Activated T-cell treated with anti-CD3 and anti-CD28 coated beads for 4 hours (primary cell): Measurements from ENCODE around the gene GRIK1.
"Not testable (repeated sequence)": the region's sequence is repeated elsewhere in the genome, so short reads cannot be mapped to it uniquely, and the experiment has no call there.

Source experiments
- DNase-seq: peaks from one replicate; pipeline ENCODE4 v3.0.0-alpha.2; 2020

Gene GRIK1

DNA sequence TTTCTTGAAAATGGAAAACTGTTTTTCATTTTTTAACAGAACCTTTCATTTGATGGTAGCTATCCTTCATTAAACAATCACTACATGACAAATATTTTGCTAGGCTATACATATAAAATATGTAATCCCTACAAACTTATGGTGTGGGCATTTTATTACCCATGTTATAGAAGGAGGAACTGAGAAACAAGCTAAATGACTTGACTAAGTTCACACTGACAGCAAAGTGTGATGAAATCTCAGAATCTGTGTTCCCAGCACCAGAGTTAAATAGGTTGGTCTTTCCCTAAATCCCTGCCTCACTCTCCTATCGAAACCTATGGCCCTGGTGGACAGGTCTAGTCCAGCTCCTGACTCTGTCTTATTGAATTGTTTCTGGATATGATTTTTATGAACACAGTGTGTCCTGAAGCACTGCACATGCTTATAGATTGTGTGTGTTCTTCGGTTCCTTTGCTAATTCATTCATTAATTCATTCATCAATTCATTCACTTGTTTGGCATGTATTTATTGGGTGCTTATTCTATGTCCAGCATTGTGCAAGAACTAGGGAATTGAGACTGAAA is 301.0 kb downstream of the GRIK1 start:
- no peak for DNase-seq

DNA sequence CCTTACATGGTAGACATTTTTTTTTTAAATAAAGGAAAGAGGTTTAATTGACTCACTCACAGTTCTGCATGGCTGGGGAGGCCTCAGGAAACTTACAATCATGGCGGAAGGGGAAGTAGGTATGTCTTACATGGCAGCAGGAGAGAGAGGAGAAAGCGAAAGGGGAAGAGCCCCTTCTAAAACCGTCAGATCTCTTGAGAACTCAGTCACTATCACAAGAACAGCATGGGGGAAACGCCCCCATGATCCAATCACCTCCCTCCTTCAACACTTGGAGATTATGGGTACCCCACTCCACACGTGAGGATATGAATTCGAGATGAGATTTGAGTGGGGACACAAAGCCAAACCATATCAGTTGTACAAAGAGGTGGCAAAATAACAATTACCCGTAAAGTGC is 301.7 kb downstream of the GRIK1 start:
- DNase-seq = no peak

DNA sequence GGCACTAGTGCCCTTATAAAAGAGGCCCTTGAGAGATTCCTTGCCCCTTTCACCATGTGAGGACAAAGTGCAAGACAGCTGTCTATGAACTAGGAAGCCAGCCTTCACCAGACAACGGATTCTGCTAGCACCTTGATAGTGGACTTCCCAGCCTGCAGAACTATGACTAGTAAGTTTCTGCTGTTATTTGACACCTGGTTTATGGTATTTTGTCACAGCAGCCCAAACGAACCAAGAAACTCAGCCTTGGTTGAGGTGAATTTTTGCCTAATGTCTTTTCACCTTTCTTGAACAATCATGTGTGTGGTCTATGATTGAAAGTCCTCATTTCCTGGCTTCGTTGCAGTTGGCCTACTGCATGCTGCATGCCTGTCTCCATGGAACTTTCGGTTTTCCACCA is 302.2 kb downstream of the GRIK1 start:
- no peak for DNase-seq

DNA sequence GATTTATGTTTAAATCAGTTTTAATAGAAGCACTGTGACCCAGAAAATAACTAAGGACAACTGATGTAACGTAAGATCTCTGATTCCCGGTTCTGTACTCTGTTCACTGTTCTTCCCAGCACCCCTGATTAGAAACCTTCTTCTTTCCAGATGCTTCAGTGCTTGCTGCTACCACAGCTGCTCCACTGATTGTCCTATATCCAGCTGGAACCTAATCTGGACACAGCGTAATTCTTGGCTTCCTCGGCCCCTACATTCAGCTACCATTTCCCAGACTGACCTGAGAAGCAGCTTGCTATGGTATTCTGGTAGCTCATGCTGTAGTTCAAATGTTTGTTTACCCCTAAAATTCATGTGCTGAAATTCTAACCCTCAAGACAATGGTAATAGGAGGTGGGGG is 302.7 kb downstream of the GRIK1 start:
- DNase-seq = no peak

DNA sequence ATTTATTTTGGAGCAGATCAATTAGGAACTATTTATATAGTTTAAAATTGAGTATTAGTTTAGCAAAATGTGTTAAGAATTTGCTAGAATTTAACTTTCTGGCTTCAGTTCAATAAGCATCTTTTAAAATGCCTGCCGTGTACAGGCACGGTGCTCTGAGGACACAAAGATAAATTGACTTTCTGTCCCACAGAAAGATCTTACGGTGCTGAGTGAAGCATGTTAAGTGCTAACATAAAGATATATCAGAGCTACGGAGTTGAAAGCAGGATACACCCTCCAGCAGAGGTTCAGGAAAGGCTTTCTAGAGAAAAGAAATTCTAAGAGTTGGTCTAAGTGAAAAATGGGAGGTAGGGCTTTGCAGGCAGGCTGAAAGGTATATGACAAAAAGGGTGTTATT is 305.4 kb downstream of the GRIK1 start:
- no peak for DNase-seq

DNA sequence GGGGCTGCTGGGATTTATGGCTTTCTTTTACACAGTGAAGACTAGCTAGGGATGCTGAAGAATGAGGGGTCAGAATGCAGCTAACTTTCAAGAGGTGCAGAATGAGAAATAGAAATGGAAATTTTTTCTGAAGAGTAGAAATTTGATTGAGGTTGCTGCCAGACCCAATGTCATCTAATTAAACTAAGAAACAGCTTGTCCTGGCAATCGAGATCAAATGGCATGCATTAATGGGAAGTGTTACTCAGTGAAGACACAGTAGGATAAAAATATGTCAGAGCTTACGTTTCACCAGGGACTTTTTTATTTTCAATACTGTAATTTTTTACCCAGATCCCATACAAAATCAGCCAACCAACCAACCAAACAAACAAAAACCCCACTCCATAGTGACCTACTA is 306.0 kb downstream of the GRIK1 start:
- no peak for DNase-seq

DNA sequence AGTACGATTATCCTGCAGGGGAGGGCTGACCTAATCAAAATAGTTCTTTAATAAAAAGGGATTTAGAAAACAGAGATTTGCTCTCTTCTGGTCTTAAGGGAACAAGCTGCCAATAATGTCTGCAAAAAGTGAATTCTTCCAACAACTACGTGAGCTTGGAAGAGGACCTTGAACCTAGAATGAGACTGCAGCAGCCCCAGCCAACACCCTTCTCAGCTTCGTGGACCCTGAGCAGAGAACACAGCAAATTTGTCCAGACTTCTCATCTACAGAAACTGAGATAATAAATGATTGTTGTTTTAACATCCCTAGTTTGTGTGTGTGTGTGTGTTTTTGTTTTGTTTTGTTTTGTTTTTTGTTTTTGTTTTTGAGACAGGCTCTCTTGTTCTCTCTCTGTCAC is 309.4 kb downstream of the GRIK1 start:
- no peak for DNase-seq

DNA sequence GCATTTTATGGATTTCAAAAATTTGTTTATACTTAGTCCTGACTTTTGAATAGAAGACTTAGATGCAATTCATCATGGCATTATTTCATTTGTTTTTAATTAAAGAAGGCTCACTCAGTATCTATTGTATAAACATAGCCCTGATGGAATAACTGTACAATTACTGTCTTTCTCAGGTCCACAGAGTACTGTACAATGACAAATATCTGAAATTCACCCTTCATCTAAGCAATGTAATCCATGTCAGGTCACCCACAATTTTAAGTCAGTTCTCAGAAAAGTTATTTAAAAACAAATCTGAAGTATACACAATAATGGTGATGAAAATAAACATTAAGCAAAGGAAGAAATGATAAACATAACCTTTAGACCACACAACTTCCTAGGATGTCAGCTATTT is 311.9 kb downstream of the GRIK1 start:
- DNase-seq = no peak

DNA sequence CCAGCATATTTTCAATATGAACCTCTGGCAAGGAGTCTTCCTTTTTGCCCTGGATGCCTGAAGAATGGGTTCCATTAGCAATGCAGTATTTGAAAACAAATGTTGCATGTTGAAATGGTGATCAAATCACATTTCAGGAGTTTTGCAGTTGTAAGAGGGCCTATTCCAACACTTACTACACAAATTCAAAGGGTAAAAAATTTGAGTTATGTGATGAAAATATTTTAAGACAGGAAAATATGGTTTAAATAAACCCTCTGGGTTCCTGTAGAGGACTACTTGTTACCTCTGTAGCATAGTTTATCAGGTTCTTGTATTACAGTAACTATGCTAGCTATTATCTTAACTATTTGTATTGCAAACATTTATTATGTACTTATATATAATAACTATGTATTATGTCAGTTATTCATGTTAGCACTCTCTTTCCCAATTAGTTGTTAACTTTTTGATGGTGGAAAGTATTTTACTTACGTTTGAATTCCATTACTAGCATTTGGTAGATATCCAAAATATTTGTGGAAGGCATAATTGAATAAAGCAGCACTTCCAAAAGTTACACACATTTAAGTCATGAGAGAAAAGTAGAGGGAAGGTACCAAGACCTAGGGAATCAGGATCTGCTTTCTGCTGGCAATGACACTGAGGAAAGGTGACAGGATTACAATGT is 312.9 kb downstream of the GRIK1 start:
- DNase-seq = no peak

DNA sequence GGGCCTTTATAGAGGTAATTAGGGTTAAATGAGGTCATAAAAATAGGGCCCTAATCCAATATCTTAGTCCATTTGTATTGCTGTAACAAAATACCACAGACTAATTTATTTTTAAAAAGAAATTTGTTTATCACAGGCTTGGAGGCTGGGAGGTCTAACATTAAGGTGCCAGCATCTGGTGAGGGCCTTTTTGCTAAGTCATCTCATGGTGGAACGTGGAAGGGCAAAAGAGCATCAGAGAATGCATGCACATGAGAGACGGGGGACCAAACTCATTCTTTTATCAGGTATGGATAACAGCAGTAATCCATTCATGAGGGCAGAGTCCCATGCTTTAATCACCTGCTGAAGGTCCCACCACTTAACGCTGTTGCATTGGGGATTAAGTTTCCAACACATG is 313.8 kb downstream of the GRIK1 start:
- no peak for DNase-seq

DNA sequence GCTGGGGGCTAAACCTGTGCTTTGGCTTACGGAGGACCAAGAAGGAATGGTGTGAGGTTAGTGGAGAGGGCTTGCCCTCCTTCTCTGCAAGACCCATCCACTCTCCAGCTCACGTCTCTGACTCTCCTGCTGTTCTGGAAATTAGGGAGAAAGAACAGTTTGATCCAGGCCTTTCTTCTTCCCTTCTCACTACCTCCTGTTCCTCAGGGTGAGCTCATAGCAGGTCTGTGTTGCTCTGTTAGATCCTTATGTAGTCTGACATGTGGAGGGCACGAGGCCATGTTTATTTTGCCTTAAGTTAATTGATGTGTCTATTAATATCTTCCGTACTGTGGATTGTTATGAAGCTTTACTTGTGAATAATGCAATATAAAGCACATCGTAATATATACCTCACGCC is 315.0 kb downstream of the GRIK1 start:
- DNase-seq = no peak

DNA sequence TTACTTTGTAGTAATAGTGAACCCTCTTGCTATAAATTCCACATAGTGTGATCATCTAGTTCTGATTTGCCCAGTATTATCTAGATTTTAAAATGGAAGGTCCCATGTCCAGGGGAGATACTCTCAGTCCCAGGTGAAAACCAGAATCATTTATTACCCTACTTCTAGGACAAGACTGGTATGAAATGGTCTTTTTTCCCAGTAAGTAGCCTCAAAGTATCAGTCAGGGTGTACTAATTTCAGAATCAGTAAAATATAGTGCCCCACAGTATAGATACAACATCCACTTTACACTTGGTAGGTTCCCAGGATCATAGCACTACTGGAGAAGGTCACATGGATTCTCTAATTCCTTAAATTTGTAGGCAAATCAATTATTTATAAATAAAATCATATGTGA is 318.3 kb downstream of the GRIK1 start:
- no peak for DNase-seq

DNA sequence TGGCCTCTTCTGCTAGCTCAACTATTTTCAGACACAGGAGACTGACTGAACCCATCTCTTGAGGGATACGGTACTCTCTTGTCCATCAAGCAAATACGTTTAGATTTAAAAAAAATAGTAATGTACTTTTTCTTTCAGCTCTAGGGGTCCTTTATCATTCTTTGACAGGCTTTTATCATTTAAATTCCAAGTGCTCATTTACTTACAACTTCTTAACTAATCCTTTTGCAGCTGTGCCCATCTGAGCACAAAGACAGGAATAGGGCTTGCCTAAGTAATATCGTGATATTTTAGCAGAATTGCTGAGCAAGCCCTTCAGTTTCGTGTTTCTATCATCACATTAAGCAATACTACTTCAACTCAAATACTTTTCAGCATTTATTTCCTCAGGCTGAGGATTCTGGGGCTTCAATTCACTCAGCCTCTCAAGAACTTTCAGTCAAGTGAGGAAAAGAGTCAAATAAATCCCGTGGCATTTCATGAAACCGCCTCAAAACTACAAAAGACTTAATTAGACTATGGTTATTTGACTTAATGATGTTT is 323.5 kb downstream of the GRIK1 start:
- DNase-seq = no peak

DNA sequence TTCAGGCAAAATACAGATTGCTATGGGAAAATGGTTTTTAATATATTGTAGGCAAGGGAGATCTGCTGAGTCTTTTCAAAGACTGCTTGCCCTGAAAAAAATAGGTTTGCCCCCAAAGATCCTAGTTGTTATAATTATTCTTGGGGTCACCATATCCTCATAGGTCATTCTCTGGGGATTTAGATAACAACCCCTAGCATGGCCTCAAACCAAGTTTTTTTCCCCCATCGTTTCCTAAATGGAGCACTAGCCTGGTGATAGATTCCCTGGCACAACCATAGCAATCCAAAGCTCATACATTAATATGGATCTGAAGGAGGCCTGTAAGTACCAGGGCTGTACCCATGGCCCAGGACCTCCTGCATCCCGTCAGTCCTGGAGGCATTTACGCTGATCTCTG is 325.9 kb downstream of the GRIK1 start:
- no peak for DNase-seq

DNA sequence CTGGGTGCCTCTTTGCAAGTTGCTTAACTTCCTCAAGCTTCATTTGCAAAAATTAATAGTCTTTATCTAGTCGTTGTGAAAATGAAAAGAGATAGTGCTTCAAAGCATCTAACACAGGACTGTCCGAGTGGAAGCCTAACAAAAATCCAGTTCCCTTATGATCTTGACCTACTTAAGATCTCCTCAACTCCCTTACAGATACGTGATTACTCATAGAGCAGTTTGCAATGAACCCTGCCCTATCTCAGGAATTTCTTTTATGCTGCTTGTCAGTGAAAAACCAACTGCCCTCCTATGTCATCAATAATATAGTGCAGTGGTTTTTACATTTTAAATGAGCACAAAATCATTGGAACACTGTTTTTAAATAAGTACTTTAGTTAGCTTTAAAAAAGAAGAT is 326.8 kb downstream of the GRIK1 start:
- no peak for DNase-seq

DNA sequence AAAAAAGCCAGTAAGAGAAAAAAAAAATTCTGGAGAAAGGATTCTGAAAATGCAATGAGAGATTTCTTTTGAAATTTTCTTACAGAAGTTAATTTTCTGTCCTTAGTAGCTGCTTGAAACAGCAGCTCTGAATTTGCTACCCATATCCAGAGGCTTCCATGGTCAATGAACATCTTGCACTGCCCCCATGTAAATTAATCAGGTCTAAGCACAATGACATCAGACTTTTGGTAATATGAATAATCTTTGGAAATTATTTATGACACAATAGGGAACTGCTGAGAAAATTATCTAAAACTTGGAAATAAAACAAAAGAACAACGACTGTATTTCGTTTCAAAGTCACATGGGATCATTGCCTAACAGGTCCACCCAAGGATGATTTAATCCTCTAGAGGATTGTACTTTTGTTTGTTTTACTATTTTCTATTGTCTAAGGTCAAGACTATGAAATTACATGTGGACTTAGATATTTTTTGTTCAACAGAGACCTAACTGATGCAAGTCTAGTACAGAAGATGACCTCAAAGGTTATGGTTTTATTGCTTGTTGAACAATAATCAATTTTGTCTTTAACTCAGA is 328.9 kb downstream of the GRIK1 start:
- no peak for DNase-seq

DNA sequence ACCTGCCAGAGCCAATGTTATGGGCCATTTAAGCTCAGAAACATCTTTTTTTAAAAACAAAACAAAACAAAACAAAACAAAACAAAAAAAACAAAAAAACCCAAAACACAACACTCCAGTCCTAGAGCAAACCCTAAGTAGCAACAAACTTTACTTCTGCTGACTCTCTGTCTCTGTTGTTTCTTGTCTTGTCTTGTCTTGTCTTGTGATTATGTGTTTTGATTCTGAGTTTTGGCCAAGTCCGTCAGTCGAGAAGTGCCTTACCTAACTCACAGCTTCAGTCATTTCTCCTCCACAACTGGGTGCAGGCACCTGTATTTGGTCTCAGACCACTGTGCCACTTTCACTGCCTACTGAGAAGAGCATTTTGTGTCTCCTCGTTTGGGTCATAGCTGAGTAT is 333.2 kb downstream of the GRIK1 start:
- DNase-seq = no peak

DNA sequence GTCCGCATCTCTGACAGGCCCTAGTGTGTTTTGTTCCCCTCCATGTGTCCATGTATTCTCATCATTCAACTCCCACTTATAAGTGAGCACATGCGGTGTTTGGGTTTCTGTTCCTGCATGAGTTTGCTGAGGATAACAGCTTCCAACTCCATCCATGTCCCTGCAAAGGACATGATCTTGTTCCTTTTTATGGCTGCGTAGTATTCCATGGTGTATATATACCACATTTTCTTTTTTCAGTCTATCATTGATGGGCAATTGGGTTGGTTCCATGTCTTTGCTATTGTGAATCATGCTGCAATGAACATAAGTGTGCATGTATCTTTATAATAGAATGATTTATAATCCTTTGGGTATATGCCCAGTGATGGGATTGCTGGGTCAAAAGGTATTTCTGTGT is 334.6 kb downstream of the GRIK1 start:
- DNase-seq = not testable (repeated sequence)

DNA sequence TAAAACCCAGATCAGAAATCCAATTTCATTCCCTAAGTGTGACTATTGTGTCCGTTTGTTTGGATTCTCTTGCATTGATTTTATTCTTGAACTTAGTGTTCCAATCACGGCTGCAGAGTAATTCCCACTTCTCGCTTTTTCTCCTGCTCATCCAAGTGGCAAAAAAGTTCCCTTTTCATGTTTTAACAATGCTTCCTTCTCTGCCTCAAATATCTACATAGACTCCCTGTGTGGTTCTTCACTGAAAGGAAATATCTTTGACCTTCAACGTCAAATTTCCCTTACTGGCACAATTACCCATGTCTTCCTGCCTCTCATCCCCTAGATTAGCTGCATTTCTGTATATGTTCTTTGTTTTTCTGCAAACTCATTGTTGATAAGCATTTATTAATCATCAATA is 335.7 kb downstream of the GRIK1 start:
- no peak for DNase-seq

DNA sequence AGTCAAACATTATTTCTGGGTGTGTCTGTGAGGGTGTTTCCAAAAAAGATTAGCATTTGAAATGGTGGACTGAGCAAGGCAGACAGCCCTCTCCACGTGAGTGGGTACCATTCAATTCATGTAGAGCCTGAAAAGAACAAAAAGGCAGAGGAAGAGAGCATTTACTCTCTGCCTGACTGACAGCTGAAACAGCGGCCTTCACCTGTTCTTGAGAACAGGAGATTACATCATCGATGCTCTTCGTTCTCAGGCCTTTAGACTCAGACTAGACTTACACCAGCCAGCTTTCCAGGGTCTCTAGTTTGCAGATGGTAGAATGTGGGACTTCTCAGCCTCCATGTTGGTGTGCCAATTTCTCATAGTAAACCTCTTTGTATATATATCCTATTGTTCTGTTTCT is 338.7 kb downstream of the GRIK1 start:
- DNase-seq = no peak

DNA sequence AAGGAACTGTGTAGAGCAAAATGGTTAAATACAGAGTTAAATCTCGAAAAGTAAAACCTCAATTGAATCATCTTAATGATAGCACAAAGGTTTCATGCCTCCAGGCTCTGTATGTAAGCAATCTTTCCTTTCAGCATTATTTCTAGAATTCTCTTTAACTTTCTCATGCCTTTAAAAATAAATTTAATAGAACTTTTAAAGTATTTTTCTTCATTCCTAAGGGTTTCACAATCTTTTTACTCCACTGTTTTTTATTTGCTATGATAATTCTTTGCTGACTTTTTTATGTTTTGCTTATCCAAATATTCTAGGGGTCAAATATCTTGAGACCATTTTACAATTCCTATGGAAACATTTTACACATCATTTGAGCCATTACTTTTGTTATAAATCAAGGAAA is 353.1 kb downstream of the GRIK1 start:
- DNase-seq = no peak

DNA sequence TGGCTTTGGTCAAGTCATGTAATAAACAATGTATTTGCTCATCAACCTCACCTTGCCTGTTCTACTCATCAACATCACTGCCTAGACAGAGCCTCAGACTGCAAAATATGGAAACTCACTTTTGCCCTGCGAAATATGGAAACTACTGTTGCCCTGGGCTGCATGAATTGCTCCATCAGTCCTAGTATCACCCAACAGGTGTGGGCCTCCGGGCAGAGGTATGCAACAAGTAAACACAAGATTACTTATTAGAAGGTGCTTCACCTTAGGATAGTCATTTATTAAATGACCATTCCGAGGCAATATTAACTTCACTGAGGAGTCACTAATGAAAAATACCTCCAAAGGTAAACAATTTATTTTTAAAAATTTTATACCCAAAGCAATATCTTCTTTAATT is 354.3 kb downstream of the GRIK1 start:
- no peak for DNase-seq

DNA sequence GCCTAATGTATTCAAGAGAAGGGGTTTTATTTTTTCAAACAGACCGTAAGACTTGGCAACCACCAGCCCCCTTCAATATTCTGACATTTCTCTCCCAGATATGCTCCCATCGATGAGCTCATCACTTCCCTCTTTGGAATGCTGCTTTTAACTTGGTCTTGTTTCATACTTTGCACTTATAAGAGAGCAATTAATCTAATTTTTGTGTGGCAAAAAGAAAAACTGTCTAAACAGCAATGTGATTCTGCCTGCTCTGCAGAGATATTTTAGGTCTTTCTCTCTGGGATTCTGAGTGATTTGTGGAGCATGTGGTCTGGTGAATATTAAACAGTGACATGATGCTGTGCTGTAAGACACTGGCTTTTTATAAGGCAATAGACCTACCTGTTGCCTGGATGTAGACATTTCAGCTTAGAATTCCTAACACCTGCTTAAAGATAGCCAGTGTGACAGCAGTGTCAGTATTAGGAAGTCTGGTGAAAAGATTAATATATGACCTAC is 356.3 kb downstream of the GRIK1 start:
- DNase-seq = no peak

DNA sequence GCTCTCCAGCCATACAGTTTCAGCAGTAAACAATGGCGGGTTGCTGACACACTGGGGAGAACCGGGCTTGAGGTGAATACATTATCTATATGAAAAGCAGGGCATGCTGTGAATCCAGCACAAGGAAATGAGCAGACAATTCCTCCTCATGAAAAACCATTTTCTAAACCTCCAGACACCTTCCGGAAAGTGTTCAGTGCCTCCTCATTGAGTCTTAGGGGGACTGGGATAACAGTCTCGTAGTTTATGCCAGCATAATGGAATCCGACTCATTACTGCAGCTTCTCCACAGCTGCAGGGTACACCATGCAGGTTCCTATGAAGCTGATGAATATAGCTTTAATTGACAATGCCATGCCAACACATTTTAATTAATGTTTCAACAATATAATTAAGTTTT is 356.9 kb downstream of the GRIK1 start:
- DNase-seq = no peak

DNA sequence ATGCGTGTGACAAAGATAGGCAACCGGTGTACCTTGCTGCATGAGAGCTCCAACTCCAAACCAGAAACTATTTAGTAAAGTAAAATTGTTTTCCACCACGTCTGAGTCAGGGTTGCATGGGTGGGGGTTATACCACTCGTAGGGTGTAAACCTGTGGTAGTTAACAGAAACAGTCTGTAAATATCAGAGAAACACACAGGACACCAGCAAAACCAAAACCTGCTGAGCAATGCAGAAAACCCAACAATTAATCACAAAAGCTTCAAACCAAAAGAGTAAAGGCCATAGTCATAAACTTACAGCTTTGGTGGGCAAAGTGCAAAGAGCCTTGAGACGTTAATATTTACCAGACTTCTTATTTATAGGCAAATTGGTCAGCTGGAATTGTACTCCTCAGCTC is 358.4 kb downstream of the GRIK1 start:
- DNase-seq = no peak
